NK-92 (cell line): ENCODE results near the gene L1TD1.
"Not testable (repeated sequence)": the region's sequence is repeated elsewhere in the genome, so short reads cannot be mapped to it uniquely, and the experiment has no call there.

ENCODE experiments used
- DNase-seq: peaks from one replicate; lab custom pipeline; 2025; ENCODE audit not compliant: unreplicated experiment; lab: John Stamatoyannopoulos, UW

L1TD1 gene

DNA sequence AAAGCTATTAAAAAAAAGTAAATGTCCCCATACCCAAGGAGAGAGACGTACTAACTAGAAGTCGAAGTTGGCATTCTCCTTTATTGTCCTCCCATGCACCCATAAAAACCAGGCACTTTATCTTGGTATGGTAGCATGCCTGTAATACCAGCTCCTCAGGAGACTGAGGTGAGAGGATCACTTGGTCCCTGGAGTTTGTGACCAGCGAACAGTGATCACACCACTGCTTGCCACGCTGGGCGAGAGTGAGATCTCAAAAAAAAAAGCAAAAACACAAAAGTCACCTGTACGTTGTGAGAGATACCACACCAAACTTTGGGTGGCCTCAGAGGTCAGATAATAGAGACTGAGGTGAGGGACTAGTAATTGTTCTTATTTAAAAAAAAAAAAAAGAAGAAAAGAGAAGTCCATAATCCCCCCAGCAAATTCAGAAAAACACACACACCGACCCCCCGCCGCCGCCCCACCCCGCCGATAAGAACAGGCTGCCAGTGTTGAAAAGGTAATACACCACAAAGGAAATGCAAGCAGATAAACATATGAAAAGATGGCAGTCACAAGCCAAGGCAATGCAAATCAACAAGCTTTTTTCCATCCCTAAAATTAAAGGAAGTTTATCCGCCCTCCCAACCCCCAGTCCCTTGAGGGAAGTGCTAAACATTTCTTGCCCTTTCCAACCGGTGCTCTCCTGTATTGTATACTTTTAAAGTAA is 3.6 kb downstream of the L1TD1 start:
- DNase-seq, result no peak

DNA sequence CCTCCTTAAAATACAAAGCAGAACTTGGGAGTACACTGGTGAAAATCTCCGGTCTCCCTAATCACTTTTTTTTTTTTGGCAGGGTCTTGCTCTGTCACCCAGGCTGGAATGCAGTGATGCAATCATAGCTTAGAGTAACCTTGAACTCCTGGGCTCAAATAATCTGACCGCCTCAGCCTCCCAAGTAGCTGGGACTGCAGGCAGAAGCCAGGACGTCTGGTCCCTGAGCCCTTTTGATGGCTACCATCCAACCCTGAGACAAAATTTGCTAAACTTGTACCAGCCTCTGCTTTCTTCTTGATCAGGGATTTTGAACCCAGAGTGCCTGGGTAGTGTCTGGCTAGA is 4.1 kb downstream of the L1TD1 start:
- no peak for DNase-seq

DNA sequence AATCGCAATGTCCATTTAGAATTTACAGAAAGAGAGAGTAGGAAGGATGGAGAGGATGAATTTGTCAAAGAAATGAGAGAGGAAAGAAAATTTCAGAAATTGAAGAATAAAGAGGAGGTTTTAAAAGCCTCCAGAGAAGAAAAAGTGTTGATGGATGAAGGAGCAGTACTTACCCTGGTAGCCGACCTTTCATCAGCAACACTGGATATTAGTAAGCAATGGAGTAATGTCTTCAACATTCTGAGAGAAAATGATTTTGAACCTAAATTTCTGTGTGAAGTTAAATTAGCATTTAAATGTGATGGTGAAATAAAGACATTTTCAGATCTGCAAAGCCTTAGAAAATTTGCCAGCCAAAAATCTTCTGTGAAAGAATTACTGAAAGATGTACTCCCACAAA is 12.5 kb downstream of the L1TD1 start:
- DNase-seq, result no peak

- DNase-seq, result no peak
Measured at GRCh38 chr1:62208087-62208486, 13.4 kb downstream of the L1TD1 start.

- no peak for DNase-seq
Measured at GRCh38 chr1:62208970-62209369, 14.3 kb downstream of the L1TD1 start.

DNA sequence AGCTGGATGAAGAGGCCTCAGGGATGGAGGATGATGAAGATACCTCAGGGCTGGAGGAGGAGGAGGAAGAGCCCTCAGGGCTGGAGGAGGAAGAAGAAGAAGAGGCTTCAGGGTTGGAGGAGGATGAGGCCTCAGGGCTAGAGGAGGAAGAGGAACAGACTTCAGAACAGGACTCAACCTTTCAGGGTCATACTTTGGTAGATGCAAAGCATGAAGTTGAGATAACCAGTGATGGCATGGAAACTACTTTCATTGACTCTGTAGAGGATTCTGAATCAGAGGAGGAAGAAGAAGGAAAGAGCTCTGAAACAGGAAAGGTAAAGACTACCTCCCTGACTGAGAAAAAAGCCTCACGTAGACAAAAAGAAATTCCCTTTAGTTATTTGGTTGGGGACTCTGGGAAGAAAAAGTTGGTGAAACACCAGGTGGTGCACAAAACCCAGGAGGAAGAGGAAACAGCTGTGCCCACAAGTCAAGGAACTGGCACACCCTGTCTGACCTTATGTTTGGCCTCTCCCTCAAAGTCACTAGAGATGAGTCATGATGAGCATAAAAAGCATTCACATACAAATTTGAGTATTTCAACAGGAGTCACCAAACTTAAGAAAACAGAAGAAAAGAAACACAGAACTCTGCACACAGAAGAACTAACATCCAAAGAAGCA is 15.4 kb downstream of the L1TD1 start:
- no peak for DNase-seq

GRCh38 chr1:62210960-62211359 is 16.3 kb downstream of the L1TD1 start:
- no peak for DNase-seq

- no peak for DNase-seq
Measured at GRCh38 chr1:62212411-62212810, 17.8 kb downstream of the L1TD1 start.

GRCh38 chr1:62213075-62213914 is 18.6 kb downstream of the L1TD1 start:
- no peak for DNase-seq

DNA sequence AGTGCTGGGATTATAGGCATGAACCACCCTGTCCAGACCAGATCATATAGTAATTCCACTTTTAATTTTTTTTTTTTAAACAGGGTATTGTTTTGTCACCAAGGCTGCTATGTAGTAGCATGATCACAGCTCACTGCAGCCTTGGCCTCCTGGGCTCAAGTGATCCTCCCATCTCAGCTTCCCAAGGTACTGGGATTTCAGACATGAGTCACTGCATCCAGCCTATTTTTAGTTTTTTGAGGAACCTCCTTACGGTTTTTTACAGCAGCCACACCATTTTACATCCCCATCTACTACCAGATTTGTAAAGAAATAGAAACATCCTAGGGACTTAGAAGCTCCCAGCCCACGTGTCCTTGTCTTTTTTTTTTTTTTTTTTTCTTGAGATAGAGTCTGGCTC is 24.0 kb downstream of the L1TD1 start:
- no peak for DNase-seq

- DNase-seq, result not testable (repeated sequence)
Measured at GRCh38 chr1:62220456-62220855, 25.8 kb downstream of the L1TD1 start.

DNA sequence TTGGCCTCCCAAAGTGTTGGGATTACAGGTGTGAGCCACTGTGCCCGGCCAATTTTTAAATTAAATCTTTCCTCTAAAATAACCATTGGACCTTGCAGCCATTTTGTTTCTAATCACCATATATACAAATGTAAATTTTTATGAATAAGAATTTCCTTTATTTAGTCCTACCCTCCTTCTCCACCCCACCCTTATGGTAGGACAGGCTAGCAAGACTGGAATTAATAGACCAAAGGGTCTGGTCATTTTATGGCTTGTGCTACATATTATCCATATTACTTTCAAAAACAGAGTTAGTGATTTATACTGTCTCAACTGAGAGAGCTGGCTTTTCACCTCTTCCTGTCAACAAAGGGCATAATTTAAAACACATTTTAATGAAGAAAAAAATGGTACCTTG is 26.5 kb downstream of the L1TD1 start:
- DNase-seq, result no peak

- no peak for DNase-seq
Measured at GRCh38 chr1:62222321-62222720, 27.7 kb downstream of the L1TD1 start.

GRCh38 chr1:62224182-62224581 is 29.5 kb downstream of the L1TD1 start:
- DNase-seq, result no peak

GRCh38 chr1:62227496-62227895 is 32.8 kb downstream of the L1TD1 start:
- no peak for DNase-seq

GRCh38 chr1:62228136-62228882 is 33.7 kb downstream of the L1TD1 start:
- DNase-seq, result no peak

DNA sequence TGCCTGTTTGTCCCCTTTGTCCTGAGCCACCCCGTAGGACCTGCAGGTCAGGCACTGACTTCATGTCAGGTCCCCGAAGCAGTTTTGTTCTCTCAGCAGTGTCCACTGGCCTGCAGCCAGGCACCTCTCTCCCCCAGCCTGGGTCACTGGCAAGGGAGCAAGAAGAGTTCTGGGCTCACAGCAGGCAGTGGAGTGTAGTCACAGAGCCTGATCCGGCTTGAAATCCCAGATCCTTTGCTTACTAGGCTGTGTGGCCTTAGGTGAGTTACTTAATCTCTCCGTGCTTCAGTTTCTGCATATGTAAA is 34.2 kb downstream of the L1TD1 start:
- no peak for DNase-seq

GRCh38 chr1:62229468-62229867 is 34.8 kb downstream of the L1TD1 start:
- DNase-seq, result no peak

DNA sequence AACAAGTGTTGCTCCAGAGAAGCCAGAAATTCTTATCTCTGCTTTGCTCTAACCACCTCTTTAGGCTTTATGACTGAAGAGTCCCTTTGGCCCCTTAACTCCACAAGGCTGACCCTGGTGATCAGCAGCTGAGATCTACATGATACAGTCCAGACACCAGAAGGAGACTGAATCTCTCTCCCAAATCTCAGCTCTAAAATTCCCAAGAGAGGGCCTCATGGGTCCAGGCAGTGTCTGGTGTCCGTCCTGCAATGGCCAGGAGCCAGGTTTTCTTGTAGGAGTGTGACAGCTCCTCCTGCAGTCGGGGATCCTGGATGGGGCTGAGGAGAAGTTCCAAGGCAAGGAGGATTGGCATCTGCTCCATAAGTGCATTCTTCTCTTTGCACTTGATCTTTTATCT is 35.3 kb downstream of the L1TD1 start:
- DNase-seq, result no peak

DNA sequence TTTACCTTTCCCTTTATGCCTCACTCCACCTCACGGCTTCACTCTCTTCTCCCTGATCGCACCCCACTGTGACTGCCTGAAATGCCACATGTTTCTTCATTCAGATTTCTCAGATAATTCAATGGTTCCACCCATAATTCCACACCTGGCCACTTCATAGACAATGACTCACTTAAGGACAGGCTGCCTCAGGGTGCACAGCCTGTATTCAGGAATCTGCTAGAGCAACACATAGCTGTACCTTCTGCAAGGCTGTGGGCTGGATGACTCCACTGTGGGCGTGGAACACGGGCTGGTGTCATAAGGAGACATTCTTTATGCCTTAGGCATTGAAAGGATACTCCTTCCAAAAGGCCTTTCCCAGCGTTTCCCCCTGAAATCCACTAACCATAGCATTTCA is 36.1 kb downstream of the L1TD1 start:
- no peak for DNase-seq

- no peak for DNase-seq
Measured at GRCh38 chr1:62232871-62233278, 38.2 kb downstream of the L1TD1 start.
